HG03378 (cell line): Measurements from ENCODE around the gene QKI.
"Not testable (repeated sequence)": the region's sequence is repeated elsewhere in the genome, so short reads cannot be mapped to it uniquely, and the experiment has no call there.

Source experiments
- ATAC-seq: cut with Tn5 transposase; IDR thresholded peaks from one replicate; pipeline ENCODE4 v1.9.1; 2021; ENCODE audit warnings: mild to moderate bottlenecking, moderate library complexity; ENCODE audit not compliant: unreplicated experiment

The QKI gene

DNA sequence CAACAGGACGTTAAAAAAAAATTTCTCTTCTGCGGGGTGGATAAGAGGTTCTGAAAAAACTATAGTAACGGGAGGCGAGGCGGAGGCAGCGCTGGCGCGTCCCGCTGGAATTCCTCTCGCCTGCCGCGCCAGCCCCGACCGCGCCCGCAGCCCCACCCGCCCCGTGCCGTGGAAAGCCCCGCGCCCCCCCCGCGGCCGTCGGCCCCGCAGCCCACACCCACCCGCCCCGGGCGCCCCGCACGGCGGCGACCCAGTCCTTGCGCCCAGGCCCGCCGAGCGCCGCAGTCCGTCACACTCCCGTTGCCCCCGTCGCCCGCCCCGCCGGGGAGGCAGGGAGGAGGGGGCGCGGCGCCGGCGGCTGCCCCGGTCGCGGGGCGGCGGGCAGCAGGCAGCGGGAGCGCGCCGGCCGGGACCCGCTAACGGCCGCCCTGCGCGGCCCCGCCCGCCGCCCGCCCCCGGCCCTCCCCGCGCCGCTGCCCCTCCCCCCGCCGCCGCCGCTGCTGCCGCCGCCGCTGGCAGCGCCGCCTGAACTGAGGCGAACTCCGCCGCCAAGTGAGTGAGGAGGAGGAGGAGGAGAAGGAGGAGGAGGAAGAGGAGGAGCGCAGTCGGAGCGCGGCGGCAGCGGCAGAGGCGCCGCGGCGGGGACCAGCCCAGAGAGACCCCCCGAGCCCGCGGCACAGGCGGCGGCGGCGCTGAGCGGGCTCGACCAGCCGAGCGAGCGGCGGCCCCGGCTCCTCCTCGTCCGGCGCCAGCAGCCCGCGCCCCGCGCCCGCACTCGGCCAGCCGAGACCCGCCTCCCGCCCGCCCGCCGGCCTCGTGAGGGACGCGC is at the start of gene QKI:
QKI (plus strand) TSS at position 602 of the 829 bp plus-strand sequence. CDS start 476 bp downstream, outside the sequence.
- ATAC-seq, result no peak

DNA sequence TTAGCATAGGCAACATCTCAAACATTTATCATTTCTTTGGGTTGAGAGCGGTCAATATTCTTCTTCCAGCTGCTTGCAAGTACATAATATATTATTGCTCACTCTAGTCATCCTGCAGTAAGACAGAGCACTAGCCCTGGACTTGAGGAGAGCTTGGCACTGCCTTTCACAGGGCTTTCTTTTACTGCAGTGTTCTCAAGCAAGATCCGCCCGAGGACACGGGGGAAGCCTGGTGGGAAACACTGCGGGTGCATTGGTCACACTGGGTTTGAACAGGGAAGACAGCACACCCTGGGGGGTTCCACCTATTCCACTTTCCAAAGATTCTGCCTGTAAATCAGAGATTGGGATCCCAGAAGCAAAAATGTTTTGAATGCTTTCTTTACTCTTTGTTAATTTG is 48.2 kb upstream of the QKI start:
- ATAC-seq, result no peak

DNA sequence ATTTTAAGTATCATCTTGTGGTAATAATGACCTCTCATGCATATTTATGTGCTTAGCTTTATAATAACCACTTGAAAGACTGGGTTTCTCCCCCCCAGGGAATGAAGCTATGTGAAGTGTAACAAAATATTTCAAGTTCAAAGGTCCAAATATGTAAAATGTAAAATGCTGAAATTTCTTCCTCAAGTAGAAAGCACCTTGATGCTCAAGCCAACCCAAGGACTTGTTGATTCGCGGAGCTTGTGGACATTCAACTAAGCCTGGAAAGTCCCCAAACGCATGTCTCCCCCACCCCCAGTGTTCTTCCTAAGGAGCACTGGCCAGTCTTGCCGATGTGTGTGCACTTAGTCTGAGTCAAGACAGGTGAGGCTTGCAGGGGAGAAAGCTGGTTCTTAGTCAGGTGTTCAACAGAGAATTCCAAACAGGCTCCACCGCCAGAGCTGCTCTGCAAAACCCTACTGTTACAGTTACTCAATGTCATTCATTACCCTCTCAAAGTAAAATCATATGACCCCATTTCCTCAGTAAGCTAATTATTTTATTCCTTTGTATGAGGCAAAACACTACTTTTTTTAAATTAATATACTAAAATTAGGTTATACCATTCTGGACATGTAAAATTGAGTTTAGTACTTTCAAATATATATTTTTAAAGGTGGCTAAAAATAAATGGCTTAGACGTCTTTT is 46.9 kb upstream of the QKI start:
- ATAC-seq, result no peak

DNA sequence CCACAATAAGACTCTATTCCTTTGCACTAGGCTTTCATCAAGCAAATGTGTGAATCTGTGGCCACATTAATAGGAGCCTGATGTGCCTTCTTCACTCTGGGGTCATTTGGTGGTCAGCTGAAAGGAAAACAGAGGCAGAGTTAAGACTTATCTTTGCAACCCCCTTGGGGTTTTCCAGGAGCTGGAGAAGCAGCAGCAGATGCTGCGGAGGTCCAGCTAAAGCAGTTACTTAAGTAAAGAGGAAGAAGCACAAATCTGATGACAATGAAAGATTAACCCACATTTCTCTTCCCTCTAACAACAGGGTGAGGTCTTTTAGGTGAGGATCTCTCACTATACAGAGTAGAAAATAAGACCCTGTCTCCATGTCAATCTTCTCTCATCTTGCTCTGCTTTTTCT is 45.4 kb upstream of the QKI start:
- no peak for ATAC-seq

DNA sequence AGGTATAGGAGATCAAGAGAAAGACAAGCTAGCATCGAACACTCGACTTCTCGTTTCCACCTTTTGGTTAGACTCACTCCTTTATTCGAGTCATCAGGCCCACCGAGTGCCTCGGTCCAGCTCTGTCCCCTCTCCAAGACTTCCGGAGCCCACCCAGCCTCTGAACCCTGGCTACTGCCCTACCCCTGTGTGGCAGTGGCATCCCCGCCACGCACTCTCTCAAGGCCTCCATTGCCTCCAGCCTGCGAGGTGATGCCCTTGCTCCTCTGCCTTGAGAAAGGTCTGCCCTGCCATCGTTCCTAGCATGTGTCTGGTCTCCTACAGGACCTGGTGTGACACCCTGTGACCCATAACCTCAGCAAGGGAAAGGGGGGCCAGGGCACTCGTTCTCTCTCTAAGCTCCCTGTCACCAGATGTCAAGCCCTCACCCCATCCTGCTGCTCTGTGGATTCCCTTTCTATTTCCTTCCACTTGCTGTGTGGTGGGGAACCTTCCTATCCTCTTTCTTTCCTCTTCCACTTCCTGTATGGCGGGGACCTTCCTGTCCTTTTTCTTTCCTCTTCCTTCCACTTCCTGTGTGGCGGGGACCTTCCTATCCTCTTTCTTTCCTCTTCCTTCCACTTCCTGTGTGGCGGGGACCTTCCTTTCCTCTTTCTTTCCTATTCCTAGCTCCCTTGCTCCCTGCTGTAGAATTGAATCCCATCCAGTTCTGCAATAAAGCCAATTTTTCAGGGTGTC is 44.7 kb upstream of the QKI start:
- ATAC-seq, result no peak

DNA sequence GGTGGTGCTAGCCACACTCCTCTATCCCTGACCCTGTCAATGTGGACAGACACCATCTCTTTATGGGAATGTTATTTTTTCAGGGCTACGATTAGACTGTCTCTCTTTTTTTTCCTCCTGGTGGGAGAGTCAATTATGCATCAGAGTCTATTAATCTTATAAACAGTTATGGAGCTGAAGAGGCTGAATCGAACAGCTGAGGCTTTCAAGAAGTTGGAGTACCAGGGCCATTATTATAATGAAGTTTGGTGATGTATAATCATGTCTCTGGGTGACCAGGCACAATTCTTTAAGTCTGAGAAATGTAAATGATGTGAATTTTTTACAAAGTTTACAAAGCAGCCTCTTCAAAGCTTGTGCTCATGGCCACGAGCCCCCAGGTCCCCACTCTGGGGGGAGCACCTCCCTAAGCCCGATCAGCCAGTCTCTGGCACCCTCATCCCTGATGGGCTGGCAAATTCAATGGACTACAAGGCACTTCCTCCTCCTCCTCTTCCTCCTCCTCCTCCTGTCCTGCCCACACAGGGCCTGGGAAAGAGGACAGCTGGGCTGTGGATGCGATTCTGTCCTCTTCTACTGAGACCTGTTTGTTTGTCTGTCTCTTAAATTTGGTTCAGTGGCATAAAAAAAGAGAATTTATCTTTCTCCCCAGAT is 43.9 kb upstream of the QKI start:
- ATAC-seq, result no peak

DNA sequence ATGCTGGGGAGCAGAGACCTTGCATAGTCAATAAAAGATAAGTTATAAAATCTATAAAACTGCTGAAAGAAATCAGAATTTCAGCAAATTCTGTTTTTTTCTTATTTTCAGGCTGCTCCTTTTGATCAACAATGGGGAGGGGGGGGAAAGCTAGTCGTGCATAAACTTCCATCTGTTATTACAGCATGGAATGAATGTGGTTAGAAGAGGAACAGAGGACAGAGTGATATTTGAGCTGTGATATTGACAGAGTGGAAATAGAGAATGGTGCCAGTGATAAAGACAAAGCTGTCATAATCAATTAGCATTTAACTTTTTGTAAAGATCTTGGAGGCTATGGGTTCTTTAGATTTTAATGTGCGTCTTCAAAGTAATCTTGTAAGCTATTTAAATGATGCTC is 43.4 kb upstream of the QKI start:
- no peak for ATAC-seq

DNA sequence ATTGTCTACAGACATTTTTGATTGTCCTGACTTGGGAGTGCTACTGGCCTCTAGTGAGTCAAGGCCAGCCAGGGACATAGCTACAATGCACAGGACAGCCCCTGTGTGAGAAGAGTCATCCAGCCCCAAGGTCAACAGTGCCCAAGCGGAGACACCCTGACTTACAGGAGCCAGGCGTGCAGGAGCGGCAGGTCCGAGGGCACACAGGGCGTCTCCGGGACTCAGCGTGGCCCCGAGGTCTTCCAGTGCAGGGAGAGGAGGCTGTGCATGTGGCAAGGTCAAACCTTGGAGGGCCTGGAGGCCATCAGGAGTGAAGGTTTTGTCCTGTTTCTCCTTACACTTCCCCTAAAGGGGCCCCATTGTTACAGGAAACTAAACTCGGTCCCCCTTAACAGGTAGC is 41.3 kb upstream of the QKI start:
- ATAC-seq, result no peak

DNA sequence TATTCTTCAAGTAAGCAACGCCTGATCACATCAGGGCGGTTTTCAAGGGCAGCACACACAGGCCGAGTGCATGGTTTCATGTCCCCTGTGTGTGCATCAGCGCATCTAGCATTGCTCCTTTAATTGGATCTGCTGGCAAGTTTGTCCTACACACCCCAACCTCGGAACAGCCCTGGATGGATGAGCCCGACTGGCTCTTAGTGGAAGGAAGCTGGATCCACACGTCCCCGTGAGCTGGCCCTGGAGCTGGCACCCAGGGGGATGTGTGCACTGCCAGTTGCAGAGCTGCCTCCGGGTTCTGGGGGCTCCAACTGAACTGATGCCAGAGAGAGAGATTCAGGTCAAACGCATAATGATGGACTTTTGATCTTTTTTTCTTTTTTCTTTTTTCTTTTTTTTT is 39.2 kb upstream of the QKI start:
- no peak for ATAC-seq

DNA sequence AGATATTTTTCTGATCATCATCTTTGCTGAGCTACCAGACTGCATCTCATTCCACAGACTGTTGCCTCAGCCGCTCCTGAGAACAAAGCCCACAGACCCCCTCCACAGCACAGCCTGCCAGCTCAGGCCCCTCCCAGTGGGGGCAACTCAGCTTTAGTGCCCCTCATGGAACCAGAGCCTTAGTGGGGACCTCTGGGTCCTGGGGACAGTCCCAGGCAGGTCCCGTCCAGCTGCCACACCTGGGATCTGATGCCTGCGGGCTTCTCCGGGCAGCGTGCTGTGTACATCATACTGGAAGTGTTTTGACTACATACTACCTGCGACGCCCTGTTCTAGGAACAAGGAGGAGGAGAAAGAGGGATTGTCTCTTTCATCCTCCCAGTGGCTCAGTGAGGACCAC is 38.3 kb upstream of the QKI start:
- ATAC-seq, result no peak

DNA sequence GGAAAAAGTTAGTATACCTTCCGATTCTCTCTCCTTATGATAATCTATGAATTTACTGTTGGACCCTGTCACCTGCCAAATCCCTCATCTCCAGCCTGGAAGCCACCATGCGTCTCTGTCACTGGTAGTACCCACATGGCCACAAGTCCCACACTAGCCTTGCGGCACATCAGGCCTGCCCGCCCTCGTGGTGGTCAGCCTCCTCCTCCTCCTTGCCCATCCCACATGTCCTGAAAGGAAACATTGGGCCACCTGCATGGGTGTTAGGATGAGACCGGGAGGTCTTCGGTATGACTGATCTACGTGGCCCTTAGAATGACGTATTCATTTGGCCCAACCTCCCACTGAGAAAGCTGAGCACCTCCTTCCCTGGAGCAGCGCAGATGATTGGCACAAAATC is 37.0 kb upstream of the QKI start:
- ATAC-seq, result no peak

DNA sequence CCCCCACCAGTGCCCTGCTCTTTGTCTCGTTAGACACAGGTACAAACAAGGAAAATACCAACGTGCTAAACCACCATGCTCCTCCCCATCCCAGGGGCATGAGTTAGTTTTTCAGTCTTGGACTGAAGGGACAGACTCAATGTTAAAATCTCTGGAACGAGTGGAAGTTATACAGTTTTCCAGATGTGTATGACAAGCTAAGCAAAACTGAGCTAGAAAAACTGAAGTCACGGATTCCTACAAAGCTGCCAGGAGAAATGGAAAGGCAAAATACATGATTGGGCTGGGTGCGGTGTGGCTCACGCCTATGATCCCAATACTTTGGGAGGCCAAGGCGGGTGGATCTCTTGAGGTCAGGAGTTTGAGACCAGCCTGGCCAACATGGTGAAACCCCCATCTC is 34.3 kb upstream of the QKI start:
- no peak for ATAC-seq

DNA sequence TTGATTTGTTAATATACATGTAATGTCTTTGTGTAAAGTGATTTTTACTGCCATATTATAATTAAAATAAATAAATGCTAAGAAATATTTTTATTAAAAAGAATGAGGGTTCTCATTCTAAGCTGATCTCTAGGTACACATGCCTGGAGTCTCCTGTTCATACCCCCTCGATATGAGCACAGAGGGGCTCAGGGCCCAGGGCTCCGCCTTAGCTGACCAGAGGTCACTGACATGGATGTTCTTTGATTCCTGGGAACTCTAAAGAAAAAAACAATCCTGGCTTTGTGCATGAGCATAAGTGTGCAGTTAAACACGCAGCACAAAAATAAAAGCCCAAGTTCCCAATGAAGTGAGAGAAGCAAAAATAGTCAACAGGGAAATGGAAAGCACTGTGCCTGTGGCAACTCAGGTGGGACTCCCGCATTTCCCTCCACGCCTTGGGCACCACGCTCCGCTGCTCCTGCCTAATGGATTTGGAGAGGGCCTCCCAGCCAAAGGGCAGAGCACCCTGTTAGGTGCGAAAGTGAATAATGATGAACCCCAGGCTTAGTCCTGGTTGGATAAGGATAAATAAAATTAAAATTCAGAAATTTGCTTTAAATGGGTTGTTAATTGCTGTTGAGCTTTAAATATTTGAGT is 33.3 kb upstream of the QKI start:
- ATAC-seq, result no peak

DNA sequence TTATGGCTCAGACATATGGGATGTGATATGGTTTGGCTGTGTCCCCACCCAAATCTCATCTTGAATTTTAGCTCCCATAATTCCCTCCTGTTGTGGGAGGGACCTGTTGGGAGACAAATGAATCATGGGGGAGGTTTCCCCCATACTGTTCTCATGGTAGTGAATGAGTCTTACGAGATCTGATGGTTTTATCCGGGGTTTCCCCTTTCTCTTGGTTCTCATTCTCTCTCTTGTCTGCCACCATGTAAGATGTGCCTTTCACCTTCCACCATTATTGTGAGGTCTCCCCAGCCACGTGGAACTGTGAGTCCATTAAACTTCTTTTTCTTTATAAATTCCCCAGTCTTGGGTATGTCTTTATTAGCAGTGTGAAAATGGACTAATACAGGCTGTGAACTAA is 31.1 kb upstream of the QKI start:
- ATAC-seq, result not testable (repeated sequence)

DNA sequence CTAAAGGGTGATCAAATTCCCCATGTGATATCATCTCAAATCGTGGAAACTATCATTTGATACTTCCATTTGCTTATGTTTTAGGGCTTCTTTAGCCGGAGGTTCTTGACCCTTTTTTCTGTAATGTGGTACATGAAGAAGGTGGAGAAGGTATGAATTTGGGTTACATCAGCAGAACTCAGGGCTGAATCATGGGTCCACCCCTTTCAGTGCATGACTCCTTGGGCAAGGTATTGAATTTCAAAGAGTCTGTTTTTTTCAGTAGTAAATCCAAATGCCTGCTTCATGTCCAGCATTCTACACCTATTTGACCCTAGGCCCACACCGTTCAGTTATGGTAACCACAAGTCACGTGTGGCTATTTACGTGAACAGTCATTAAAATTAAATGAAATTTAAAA is 30.6 kb upstream of the QKI start:
- ATAC-seq, result no peak

DNA sequence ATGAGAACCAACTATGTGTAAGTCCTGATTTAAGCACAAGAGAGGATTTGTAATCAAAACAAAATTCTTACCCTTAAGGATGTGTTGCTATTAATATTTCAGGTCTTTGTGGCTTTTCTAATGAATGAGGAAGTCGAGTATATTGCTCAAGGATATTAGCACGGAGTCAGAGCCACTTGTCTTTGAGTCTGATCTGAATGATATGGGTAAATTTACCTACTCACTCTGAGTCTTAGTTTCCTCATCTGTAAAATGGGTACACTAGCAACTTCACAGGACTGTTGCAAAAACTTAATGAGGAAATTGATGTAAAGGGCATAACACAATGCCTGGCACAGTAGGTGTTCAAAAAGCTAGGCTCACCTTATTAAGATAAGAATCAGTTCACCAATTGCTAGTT is 30.0 kb upstream of the QKI start:
- no peak for ATAC-seq

DNA sequence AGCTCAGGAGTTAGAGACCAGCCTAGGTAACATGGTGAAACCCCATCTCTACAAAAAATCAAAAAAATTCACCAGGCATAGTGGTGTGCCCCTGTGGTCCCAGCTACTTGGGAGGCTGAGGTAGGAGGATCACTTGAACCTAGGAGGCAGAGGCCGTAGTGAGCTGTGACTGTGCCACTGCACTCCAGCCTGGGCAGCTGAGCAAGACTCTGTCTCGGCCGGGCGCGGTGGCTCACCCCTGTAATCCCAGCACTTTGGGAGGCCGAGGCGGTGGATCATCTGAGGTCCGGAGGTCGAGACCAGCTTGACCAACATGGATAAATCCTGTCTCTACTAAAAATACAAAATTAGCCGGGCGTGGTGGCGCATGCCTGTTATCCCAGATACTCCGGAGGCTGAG is 29.0 kb upstream of the QKI start:
- not testable (repeated sequence) for ATAC-seq

DNA sequence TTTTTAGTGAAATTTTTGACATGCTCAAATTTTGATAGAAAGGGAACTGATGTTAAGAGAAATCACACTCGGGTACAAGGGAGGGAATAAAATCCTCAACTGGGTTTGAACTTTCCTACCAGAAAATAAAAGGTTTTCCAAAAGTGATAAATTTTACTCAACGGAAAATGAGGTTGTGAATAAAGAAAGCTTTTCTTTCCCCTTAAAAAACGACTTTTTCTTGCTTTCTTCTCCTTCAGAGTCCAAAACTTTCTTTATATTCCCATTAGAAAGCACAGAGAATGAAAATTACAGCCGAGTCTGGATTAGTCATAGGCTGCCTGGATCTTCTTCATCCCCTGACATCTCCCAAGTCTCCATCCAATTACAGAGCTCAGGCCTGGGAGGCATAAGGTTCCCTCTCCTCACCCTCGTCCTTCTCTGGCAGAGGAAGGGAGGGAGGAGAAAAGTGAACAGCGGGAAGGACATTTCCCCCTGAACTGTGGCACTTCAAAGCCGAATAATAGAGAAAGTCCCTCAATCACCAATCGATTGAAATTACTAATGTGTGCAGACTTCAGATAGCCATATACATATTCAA is 28.1 kb upstream of the QKI start:
- ATAC-seq, result no peak

DNA sequence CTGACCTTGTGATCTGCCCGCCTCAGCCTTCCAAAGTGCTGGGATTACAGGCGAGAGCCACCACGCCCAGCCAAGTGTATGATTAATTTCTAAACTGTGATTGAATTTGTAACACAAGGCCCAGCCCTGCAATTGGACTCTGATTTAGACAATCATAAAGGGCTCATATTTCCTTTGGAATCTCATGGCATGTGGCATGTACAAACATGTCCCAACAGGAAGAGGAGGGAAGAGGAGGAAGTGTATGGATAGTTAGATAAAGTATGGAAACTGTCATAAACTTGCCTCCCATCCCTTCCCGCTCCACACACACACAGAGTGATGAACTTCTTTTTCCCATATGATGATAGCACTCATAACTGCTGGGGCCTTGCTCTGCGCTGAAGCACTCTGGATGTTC is 27.2 kb upstream of the QKI start:
- no peak for ATAC-seq

DNA sequence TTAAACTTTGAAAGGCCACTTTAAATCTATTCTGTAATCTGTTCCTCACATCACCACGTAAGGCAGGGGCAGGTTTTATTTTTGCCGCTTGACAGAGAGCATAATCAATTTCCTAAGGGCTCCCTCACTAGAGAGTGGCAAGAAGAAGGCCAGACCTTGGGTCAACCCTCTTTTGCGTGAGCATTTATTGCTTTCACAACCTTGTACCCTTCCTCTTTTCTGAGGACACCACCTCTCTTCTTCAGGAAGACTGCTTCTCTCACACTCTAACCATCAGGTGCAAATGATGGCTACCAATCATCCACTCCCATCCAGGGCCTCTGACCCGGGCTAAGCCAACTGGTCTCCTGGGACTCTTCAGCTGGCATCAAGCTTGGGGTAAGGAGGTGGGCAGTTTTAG is 25.2 kb upstream of the QKI start:
- no peak for ATAC-seq

DNA sequence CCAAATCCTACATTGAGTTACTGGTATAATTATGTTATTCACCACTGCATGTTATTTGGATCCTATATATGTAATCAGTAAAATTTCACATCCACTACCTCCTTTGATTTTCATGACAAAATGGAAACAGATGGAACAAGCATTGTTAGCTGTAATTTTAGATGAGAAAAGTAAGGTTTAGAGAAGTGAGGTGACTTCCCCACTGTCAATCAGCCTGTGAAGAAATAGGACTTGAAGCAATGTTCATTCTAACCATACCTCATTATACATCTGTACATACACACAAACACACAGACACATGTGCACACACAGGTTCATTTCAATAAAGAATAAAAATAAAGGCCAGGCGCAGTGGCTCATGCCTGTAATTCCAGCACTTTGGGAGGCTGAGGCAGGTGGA is 23.7 kb upstream of the QKI start:
- no peak for ATAC-seq
